ENCODE data around the gene RELN.

DNA sequence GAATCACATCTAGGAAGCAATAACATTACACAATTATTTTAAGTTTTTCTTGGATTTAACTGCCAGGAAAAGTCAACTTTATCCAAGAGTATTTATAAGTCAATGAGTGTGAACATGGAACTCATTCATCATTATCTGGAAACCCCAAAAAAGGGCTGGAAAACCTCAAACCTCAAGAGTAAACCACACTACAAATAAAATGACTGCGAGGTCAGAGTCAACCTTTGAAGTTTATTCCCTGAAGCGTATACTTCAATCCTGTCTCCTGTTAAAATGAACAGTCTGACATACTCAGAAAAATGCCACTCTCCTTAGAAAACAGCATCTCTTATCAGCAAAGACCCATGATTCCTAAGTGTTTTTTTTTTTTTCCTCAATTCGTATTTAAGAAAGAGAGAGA, 86.5 kb downstream of the RELN start:
- TF ChIP-seq, protein P1, sequence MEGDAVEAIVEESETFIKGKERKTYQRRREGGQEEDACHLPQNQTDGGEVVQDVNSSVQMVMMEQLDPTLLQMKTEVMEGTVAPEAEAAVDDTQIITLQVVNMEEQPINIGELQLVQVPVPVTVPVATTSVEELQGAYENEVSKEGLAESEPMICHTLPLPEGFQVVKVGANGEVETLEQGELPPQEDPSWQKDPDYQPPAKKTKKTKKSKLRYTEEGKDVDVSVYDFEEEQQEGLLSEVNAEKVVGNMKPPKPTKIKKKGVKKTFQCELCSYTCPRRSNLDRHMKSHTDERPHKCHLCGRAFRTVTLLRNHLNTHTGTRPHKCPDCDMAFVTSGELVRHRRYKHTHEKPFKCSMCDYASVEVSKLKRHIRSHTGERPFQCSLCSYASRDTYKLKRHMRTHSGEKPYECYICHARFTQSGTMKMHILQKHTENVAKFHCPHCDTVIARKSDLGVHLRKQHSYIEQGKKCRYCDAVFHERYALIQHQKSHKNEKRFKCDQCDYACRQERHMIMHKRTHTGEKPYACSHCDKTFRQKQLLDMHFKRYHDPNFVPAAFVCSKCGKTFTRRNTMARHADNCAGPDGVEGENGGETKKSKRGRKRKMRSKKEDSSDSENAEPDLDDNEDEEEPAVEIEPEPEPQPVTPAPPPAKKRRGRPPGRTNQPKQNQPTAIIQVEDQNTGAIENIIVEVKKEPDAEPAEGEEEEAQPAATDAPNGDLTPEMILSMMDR (conservative IDR thresholded peaks at IDR 0.05; ENCODE audit: low read length) = no peak
- TF ChIP-seq EZH2phosphoT487 (IDR thresholded peaks at IDR 0.05; ENCODE audit: borderline replicate concordance) = no peak
